GM21529 (cell line): ENCODE results near the gene ITIH4.
"Not testable (repeated sequence)": the region's sequence is repeated elsewhere in the genome, so short reads cannot be mapped to it uniquely, and the experiment has no call there.

ENCODE experiments used
- ATAC-seq: cut with Tn5 transposase; IDR thresholded peaks from one replicate; pipeline ENCODE4 v1.9.1; 2021; ENCODE audit not compliant: unreplicated experiment

ITIH4 gene

GRCh38 chr3:52787246-52787645 is 43.2 kb downstream of the ITIH4 start:
- ATAC-seq: no peak

- ATAC-seq: no peak
These were observed 43.9 kb downstream of the ITIH4 start for GRCh38 chr3:52786330-52787215.

GRCh38 chr3:52784931-52785590 is 45.4 kb downstream of the ITIH4 start:
- no peak for ATAC-seq

GRCh38 chr3:52784021-52784621 is 46.4 kb downstream of the ITIH4 start:
- no peak for ATAC-seq

GRCh38 chr3:52783211-52783555 is 47.3 kb downstream of the ITIH4 start:
- ATAC-seq: no peak

GRCh38 chr3:52782412-52783210 is 47.9 kb downstream of the ITIH4 start:
- no peak for ATAC-seq

GRCh38 chr3:52781741-52782140 is 48.7 kb downstream of the ITIH4 start:
- no peak for ATAC-seq

GRCh38 chr3:52779837-52780585 is 50.5 kb downstream of the ITIH4 start:
- ATAC-seq: no peak

GRCh38 chr3:52779011-52779836 is 51.2 kb downstream of the ITIH4 start:
- ATAC-seq: peak; percentile 74

- no peak for ATAC-seq
These were observed 52.3 kb downstream of the ITIH4 start for GRCh38 chr3:52777959-52778805.

GRCh38 chr3:52777127-52777958 is 53.1 kb downstream of the ITIH4 start, which contains the start of gene ITIH1:
TSS of gene ITIH1 (plus strand) at chr3:52777599. CDS start at chr3:52777616, 17 bp downstream.
- ATAC-seq: no peak

GRCh38 chr3:52776486-52776885 is 54.0 kb downstream of the ITIH4 start:
- ATAC-seq: not testable (repeated sequence)

GRCh38 chr3:52775877-52776276 is 54.6 kb downstream of the ITIH4 start:
- no peak for ATAC-seq

- no peak for ATAC-seq
These were observed 55.3 kb downstream of the ITIH4 start for GRCh38 chr3:52774901-52775864.

- ATAC-seq: no peak
These were observed 56.3 kb downstream of the ITIH4 start for GRCh38 chr3:52774066-52774713.
